ENCODE data around the gene ZFYVE27.

Gene ZFYVE27

GRCh38 chr10:97713339-97713825 is 23.5 kb upstream of the ZFYVE27 start, which contains the start of gene MARVELD1:
Gene MARVELD1, plus strand, starts transcription at chr10:97713730. Its CDS starts 147 bp downstream, at chr10:97713877.
- Histone ChIP-seq H2AFZ (ENCODE audit: low read length) (peak within 1 kb of the TSS; percentile 83), H3F3A (ENCODE audit: insufficient read depth, low read length) (no peaks in the 10 kb centered on the region), H4K20me1 (ENCODE audit: insufficient read depth, low read length) (no peaks in the 10 kb centered on the region), H3K27ac (ENCODE audit: low read length) (no peak within 1 kb of the TSS), H3K9me3 (replicated peaks; ENCODE audit: insufficient read depth, low read length) (no peaks in the 10 kb centered on the region), H3K4me2 (ENCODE audit: low read depth, low read length) (peak within 1 kb of the TSS; percentile 92), H3K79me2 (ENCODE audit: low read length) (no peaks in the 10 kb centered on the region), H3K36me3 (replicated peaks; ENCODE audit: insufficient read depth, low read length) (no peaks in the 10 kb centered on the region), H3K9ac (ENCODE audit: low read length) (peak within 1 kb of the TSS; percentile 40; the same call in 1 of the 2 replicates), H3K9me2 (replicated peaks; ENCODE audit: insufficient read depth, low read length) (no peaks in the 10 kb centered on the region), H3K4me1 (ENCODE audit: low read length) (peaks cover 7% of the 10 kb centered on the region; the same call in 1 of the 2 replicates), H3K4me3 (ENCODE audit: low read length) (peak within 1 kb of the TSS; percentile 68), H3K27me3 (replicated peaks; ENCODE audit: insufficient read depth, low read length) (peaks cover 18% of the 10 kb centered on the region)
- no peak for TF ChIP-seq EZH2phosphoT487 (IDR thresholded peaks at IDR 0.05; ENCODE audit: low read length)
- TF ChIP-seq, protein P1, sequence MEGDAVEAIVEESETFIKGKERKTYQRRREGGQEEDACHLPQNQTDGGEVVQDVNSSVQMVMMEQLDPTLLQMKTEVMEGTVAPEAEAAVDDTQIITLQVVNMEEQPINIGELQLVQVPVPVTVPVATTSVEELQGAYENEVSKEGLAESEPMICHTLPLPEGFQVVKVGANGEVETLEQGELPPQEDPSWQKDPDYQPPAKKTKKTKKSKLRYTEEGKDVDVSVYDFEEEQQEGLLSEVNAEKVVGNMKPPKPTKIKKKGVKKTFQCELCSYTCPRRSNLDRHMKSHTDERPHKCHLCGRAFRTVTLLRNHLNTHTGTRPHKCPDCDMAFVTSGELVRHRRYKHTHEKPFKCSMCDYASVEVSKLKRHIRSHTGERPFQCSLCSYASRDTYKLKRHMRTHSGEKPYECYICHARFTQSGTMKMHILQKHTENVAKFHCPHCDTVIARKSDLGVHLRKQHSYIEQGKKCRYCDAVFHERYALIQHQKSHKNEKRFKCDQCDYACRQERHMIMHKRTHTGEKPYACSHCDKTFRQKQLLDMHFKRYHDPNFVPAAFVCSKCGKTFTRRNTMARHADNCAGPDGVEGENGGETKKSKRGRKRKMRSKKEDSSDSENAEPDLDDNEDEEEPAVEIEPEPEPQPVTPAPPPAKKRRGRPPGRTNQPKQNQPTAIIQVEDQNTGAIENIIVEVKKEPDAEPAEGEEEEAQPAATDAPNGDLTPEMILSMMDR (IDR thresholded peaks at IDR 0.05; ENCODE audit: low read length) = no peak
- TF ChIP-seq EZH2 (optimal IDR thresholded peaks at IDR 0.05; ENCODE audit: low read depth, low read length) = no peak
- DNase-seq = no peak

DNA sequence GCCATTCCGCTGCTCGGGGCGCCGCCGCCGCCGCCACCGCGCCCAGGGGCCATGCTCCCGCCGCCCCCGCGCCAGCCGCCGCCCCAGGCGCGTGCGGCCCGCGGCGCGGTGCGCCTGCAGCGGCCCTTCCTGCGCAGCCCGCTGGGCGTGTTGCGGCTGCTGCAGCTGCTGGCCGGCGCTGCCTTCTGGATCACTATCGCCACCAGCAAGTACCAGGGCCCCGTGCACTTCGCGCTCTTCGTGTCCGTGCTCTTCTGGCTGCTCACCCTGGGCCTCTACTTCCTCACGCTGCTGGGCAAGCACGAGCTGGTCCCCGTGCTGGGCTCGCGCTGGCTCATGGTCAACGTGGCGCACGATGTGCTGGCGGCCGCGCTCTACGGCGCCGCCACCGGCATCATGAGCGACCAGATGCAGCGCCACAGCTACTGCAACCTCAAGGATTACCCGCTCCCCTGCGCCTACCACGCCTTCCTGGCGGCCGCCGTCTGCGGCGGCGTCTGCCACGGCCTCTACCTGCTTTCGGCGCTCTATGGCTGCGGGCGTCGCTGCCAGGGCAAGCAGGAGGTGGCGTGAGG is 23.0 kb upstream of the ZFYVE27 start:
- H4K20me1 ChIP-seq (ENCODE audit: insufficient read depth, low read length) = no peaks in the 10 kb centered on the region
- no peaks in the 10 kb centered on the region for H3K9me3 ChIP-seq (replicated peaks; ENCODE audit: insufficient read depth, low read length)
- peak overlapping the region; percentile 40; the same call in 1 of the 2 replicates for H3K9ac ChIP-seq (ENCODE audit: low read length)
- H3K27ac ChIP-seq (ENCODE audit: low read length) = no peak overlapping the region
- peak overlapping the region; percentile 68 for H3K4me3 ChIP-seq (ENCODE audit: low read length)
- no peaks in the 10 kb centered on the region for H3K9me2 ChIP-seq (replicated peaks; ENCODE audit: insufficient read depth, low read length)
- H3K4me2 ChIP-seq (ENCODE audit: low read depth, low read length) = peak overlapping the region; percentile 92
- H3K4me1 ChIP-seq (ENCODE audit: low read length) = peaks cover 7% of the 10 kb centered on the region; the same call in 1 of the 2 replicates
- no peaks in the 10 kb centered on the region for H3K79me2 ChIP-seq (ENCODE audit: low read length)
- DNase-seq = peak; percentile 74
- no peaks in the 10 kb centered on the region for H3F3A ChIP-seq (ENCODE audit: insufficient read depth, low read length)
- H2AFZ ChIP-seq (ENCODE audit: low read length) = peak overlapping the region; percentile 83
- TF ChIP-seq EZH2phosphoT487 (IDR thresholded peaks at IDR 0.05; ENCODE audit: low read length) = no peak
- no peak for TF ChIP-seq EZH2 (optimal IDR thresholded peaks at IDR 0.05; ENCODE audit: low read depth, low read length)
- TF ChIP-seq, protein P1 (IDR thresholded peaks at IDR 0.05; ENCODE audit: low read length) = peak; percentile 38
- no peaks in the 10 kb centered on the region for H3K36me3 ChIP-seq (replicated peaks; ENCODE audit: insufficient read depth, low read length)
- H3K27me3 ChIP-seq (replicated peaks; ENCODE audit: insufficient read depth, low read length) = peaks cover 18% of the 10 kb centered on the region

DNA sequence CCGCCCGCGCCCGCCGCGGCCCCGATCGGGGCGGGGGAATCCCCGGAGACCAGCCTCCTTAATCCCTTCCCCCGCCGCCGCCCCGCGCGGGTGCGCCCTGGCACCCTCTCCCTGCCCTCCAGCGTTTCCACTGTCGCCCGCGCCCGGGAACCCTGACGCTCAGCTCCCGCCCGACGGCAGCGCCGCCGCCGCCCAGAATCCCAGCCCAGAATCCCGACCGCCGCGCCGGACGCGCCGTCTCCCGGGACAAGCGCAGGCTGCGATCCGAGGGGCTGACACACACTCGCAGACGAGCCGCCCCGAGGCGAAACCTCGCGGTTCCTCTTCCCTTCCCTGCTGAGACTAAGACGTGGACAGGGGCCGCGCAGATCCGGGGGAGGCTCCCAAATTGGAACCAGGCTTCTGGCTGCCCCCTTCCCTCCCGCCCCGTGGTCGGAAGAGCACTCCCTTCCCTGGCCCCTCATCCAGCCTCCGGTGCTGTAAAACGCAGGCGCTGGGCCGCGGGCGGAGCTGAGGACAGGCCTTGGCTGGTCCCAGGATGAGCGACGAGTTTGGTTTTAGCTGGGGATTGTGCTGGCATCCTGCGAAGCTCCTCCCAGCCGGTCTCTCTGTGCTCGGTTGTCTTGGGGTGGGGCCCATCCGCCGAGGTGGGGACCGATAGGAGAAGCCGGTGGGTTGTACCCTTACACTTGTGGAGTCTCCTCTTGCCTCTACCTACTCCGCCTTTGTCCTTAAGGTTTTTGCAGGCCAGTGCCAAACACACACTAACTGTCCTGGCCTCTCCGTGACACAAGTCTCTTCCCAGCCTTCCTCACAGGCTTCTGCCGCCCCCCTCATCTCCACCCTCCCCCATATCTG is 22.3 kb upstream of the ZFYVE27 start:
- Histone ChIP-seq H2AFZ (ENCODE audit: low read length) (peak overlapping the region; percentile 83), H3K79me2 (ENCODE audit: low read length) (no peaks in the 10 kb centered on the region), H3K4me2 (ENCODE audit: low read depth, low read length) (peak overlapping the region; percentile 92), H3K36me3 (replicated peaks; ENCODE audit: insufficient read depth, low read length) (no peaks in the 10 kb centered on the region), H3K9ac (ENCODE audit: low read length) (peak overlapping the region; percentile 40; the same call in 1 of the 2 replicates), H3K27ac (ENCODE audit: low read length) (no peak overlapping the region), H3K9me3 (replicated peaks; ENCODE audit: insufficient read depth, low read length) (no peaks in the 10 kb centered on the region), H4K20me1 (ENCODE audit: insufficient read depth, low read length) (no peaks in the 10 kb centered on the region), H3K27me3 (replicated peaks; ENCODE audit: insufficient read depth, low read length) (peaks cover 18% of the 10 kb centered on the region), H3F3A (ENCODE audit: insufficient read depth, low read length) (no peaks in the 10 kb centered on the region), H3K4me1 (ENCODE audit: low read length) (peaks cover 7% of the 10 kb centered on the region; the same call in 1 of the 2 replicates), H3K9me2 (replicated peaks; ENCODE audit: insufficient read depth, low read length) (no peaks in the 10 kb centered on the region), H3K4me3 (ENCODE audit: low read length) (peak overlapping the region; percentile 68)
- TF ChIP-seq EZH2 (optimal IDR thresholded peaks at IDR 0.05; ENCODE audit: low read depth, low read length) (no peak), EZH2phosphoT487 (IDR thresholded peaks at IDR 0.05; ENCODE audit: low read length) (no peak)
- DNase-seq = no peak

All from MM.1S (cell line).